GM12892 (cell line): ENCODE data around the gene CAV2.

Experiments
- POLR2A ChIP-seq: IDR thresholded peaks from 2 replicates; pipeline ENCODE4 v1.6.1; 2011; ENCODE audit warnings: low read depth, low read length, control low read depth
- POLR2AphosphoS5 ChIP-seq: IDR thresholded peaks from 2 replicates; pipeline ENCODE4 v1.6.1; 2011; ENCODE audit warnings: low read depth, low read length, control low read depth

DNA sequence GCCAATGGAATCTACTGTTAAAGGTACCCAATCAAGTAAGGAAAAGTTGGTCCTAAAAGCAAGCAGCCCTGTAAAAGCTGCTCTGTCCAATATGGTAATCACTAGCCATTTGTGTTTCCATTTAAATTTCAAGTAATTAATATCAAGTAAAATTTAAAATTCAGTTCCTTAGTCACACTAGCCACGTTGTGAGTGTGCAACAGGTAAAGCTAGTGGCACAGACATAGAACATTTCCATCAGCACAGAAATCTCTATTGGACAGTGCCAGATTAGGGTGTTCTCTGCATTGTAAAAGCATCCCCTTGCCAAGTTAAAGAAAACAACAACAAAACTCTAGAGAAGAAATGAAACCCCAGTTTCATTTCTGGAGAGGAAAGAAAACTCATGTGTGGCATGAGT, 29.7 kb downstream of the CAV2 start:
- no peak for TF ChIP-seq POLR2A
- TF ChIP-seq POLR2AphosphoS5: no peak
